Psoas muscle (tissue), 8 donors: ENCODE data around the gene PANK1. TPM values are rescaled to one million over a fixed set of nuclear protein-coding genes. Genes with fewer than 3 reads are reported as not detected.

Source experiments
- ATAC-seq, 4 donors: fragments of 200-7000 bp; cut with Tn5 transposase; one replicate each; pipeline ENCODE4 v1.9.1; 2020; ENCODE audit warnings: moderate library complexity in 3 of 4, mild to moderate bottlenecking in 2 of 4
- DNase-seq, 2 donors: peaks; one replicate each; pipeline ENCODE4 v3.0.0-alpha.2; 2020
- H3K27ac ChIP-seq: fragments of 200-600 bp; one replicate; pipeline ENCODE4 v1.8.0; 2022
- H3K27me3 ChIP-seq, 3 donors: fragments of 200-600 bp in 1 of 3; one replicate each; pipeline versions ENCODE4 v1.6.1 to v1.8.0; 2013 to 2022; ENCODE audit warnings: low read length in 2 of 3, mild to moderate bottlenecking in 2 of 3, moderate library complexity in 1 of 3; ENCODE audit not compliant: insufficient read depth in 3 of 3
- H3K36me3 ChIP-seq, 2 donors: fragments of 200-600 bp in 1 of 2; one replicate each; pipeline versions ENCODE4 v1.6.1 to v1.8.0; 2013 to 2022; ENCODE audit warnings: low read depth in 1 of 2, mild to moderate bottlenecking in 1 of 2, moderate library complexity in 1 of 2; ENCODE audit not compliant: insufficient read depth in 1 of 2
- H3K4me1 ChIP-seq: fragments of 200-600 bp; one replicate; pipeline ENCODE4 v1.8.0; 2022
- H3K4me3 ChIP-seq: fragments of 200-600 bp; one replicate; pipeline ENCODE4 v1.8.0; 2022; ENCODE audit warnings: mild to moderate bottlenecking
- H3K9me3 ChIP-seq: fragments of 200-600 bp; one replicate; pipeline ENCODE4 v1.8.0; 2022
- WGBS, 3 donors: extraction: QIAGEN DNeasy Blood & Tissue Kit; methylation state at CpG; one replicate each; pipeline versions ENCODE4 v1.1.6 to v1.1.7; 2013; 5-methylcytosine and 5-hydroxymethylcytosine counted together
- intact Hi-C, 2 donors: fragments of 100-400 bp; cut with DNase I; formaldehyde crosslinking; loops; one replicate each; pipeline versions ENCODE4 v1.11.0 to v1.14.2; 2022
- polyA plus RNA-seq, 3 donors: library from polyadenylated mRNA; stranded (reverse); fragments of 200-250 nt; gene quantifications; one replicate each; pipeline ENCODE4 v1.2.3, GENCODE V29; 2013
- total RNA-seq, 4 donors: library from RNA; stranded (reverse); fragmentation: NEBNext Ultra II Directional in 2 of 4; extraction: Animal tissue kit (Norgen Biotek cat#: 25700) in 2 of 4; gene quantifications; one replicate each; pipeline versions ENCODE4 v1.2.1 to v1.2.4, GENCODE V29; 2021 to 2023
- TF ChIP-seq, protein P1 (sequence below): fragments of 200-600 bp; IDR thresholded peaks from one replicate; pipeline ENCODE4 v1.8.0; 2022; ENCODE audit warnings: antibody characterized with exemption
- donor health status: healthy with polysubstance abuse.
- donor health status: DM: no; HTN: no; CAD: no; lungs with moderate emphysema.
- donor health status: Bipolar disorder and iron deficiency.
- donor health status: healthy.
- donor health status: DM: yes; HTN: yes; CAD: no.
- donor health status: DM: no; HTN: no; CAD: no.
- donor health status: DM: no; HTN: no; CAD: no.
- donor health status: DM: yes; HTN: yes; CAD: no.

The PANK1 gene
- total and polyA plus RNA-seq, 7 donors: 0.91 to 17.0 (median 6.3) TPM

DNA sequence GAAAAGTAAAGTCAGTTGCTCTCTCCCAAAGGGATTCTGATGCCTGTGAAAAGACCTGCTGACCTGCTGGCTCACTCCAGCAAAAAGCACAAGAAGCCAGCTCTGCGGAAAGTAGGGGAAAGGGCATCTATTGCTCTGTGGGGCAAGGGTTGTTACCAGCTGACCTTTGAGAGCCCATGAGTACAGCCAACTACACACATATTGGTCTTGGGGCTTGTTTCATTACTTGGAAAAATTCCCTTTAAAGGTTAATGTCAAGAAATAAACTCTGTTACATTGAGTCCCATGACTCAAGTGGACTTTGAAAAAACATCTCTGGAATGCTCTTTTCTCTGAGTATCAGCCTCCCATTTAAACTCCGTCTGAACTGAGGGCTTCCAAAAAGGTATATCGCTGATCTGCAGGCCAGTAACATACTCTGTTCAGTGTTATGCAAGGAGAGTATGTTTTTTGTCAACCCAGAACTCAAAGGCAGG, 53.2 kb downstream of the PANK1 start:
- H3K4me1 ChIP-seq: peaks cover 29% of the 10 kb centered on the region
- H3K9me3 ChIP-seq: no peaks in the 10 kb centered on the region
- intact Hi-C loops: loop anchor here (5.0 to 10.0 kb wide), 2 partner anchors 40 to 113 kb away; partner anchors contain the start of gene KIF20B (in 1 of the 2)
- ATAC-seq: peak; percentile 64 to 87 (median 78)
- TF ChIP-seq, protein P1, sequence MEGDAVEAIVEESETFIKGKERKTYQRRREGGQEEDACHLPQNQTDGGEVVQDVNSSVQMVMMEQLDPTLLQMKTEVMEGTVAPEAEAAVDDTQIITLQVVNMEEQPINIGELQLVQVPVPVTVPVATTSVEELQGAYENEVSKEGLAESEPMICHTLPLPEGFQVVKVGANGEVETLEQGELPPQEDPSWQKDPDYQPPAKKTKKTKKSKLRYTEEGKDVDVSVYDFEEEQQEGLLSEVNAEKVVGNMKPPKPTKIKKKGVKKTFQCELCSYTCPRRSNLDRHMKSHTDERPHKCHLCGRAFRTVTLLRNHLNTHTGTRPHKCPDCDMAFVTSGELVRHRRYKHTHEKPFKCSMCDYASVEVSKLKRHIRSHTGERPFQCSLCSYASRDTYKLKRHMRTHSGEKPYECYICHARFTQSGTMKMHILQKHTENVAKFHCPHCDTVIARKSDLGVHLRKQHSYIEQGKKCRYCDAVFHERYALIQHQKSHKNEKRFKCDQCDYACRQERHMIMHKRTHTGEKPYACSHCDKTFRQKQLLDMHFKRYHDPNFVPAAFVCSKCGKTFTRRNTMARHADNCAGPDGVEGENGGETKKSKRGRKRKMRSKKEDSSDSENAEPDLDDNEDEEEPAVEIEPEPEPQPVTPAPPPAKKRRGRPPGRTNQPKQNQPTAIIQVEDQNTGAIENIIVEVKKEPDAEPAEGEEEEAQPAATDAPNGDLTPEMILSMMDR: no peak
- DNase-seq: no peak
- H3K27ac ChIP-seq: peak overlapping the region; percentile 72
- peaks cover 2 to 28% of the 10 kb centered on the region in 2 donors for H3K36me3 ChIP-seq
- WGBS, 3 donors: 30 to 57% (median 39%) methylated on average over 3 of the region's 3 CpGs
- H3K27me3 ChIP-seq: no peaks in the 10 kb centered on the region
- no peak overlapping the region for H3K4me3 ChIP-seq

- peak; percentile 19 to 57 for DNase-seq
- peak; percentile 70 to 83 (median 78) for ATAC-seq
- WGBS, 3 donors: 71 to 81% (median 79%) methylated on average over 5 of the region's 5 CpGs
- TF ChIP-seq, protein P1: no peak
- Histone ChIP-seq H3K4me1 (peaks cover 29% of the 10 kb centered on the region), H3K4me3 (no peak overlapping the region), H3K36me3 (peaks cover 2 to 30% of the 10 kb centered on the region in 2 donors), H3K27ac (peak overlapping the region; percentile 72), H3K27me3 (no peaks in the 10 kb centered on the region), H3K9me3 (no peaks in the 10 kb centered on the region)
- intact Hi-C loops: loop anchor here (5.0 to 10.0 kb wide), 2 partner anchors 41 to 114 kb away; partner anchors contain the start of gene KIF20B (in 1 of the 2)
Observed at GRCh38 chr10:89591111-89591795, 53.8 kb downstream of the PANK1 start.

- Histone ChIP-seq H3K9me3 (no peaks in the 10 kb centered on the region), H3K27me3 (no peaks in the 10 kb centered on the region), H3K4me1 (peaks cover 29% of the 10 kb centered on the region), H3K4me3 (no peak overlapping the region), H3K27ac (peak overlapping the region; percentile 72), H3K36me3 (peaks cover 2 to 25% of the 10 kb centered on the region in 2 donors)
- TF ChIP-seq, protein P1: no peak
- no peak for ATAC-seq
- intact Hi-C loops: loop anchor here (5.0 to 10.0 kb wide), 2 partner anchors 42 to 114 kb away; partner anchors contain the start of gene KIF20B (in 1 of the 2)
- WGBS, 3 donors: 81 to 84% (median 81%) methylated on average over 3 of the region's 3 CpGs
- DNase-seq: no peak
Observed at GRCh38 chr10:89590326-89590725, 54.7 kb downstream of the PANK1 start.

DNA sequence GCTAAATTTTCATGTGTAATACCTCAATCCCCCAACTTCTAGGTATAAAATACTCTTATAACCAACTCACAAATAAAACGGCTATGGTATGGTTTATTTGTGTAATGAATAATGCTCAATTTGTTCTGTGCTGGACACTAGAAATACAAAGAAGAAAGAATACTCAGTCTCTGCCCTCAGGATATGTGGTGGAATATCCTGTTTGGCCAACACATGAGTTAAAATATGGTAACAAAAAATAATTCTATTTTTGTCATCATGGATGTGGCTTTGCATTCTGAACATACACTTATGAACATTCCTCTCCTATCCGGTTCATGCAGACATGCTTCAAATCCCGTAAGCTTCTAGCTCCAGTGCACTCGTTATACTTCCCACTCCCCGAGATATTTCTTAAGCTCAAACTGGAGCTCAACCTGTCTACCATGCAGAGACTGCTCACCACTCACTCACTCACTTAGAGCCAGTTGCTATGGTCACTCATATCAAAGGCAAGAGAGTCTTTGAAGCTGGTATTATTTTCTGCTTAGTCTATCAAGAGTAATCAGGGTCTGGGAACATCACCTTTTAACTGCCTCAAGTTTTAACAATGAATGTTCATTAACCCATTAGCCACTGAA, 55.8 kb downstream of the PANK1 start:
- H3K27me3 ChIP-seq: no peaks in the 10 kb centered on the region
- TF ChIP-seq, protein P1: no peak
- peak overlapping the region; percentile 6 for H3K4me3 ChIP-seq
- WGBS, 3 donors: 25 to 48% (median 40%) methylated on average over 5 of the region's 5 CpGs
- peaks cover 29% of the 10 kb centered on the region for H3K4me1 ChIP-seq
- peaks cover 4 to 25% of the 10 kb centered on the region in 2 donors for H3K36me3 ChIP-seq
- DNase-seq: no peak
- intact Hi-C loops: no loop called here
- peak; percentile 59 to 76 (median 67) for ATAC-seq
- H3K27ac ChIP-seq: peak overlapping the region; percentile 41
- no peaks in the 10 kb centered on the region for H3K9me3 ChIP-seq
